ENCODE results near the gene YY1. TPM values are rescaled to one million over a fixed set of nuclear protein-coding genes. Genes with fewer than 3 reads are reported as not detected.

YY1 gene
- total and polyA plus RNA-seq, 2 experiments from 2014 or later, result 38.2 to 43.3 TPM

DNA sequence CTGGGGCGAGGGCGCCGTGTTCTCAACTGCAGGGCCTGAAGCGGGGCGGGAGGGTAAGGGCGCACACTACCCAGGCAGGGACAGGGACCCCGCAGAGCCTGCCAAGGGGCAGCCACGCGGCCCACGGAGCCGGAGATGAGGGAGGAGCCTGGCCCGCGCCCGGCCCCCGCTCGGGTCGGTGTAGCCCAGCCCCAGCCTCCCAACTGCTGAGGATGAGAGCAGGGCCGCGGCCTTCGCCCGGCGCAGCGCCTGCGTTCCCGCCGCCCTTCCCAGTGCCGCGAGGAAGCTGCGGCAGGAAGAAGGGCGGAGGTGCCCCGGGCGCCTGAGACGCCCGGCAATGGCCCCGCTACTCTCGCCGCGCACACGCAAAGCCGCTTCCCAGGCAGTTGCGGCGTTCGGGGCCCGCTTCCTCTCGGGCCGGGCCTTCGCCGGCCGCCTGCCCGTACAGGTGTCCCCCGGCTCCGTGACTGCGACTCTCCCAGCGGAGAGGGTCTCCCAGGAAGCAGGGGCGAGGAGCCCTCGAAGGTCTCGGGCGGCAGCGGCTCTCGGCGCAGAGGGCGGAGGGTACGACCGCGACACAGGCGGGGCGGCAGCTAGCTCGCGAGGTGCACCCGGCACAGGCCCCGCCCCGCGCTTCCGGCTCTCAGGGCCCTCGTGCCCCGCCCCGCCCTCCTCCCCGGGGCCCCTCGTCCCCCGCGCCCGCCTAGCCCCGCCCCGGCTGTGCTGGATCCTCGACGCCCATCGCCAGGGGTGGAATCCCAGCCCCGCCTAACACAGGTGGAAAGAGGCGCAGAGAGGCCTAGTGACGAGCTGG, 24.8 kb upstream of the YY1 start:
- Histone ChIP-seq H3K27me3 (replicated peaks; ENCODE audit: insufficient read depth) (no peaks in the 10 kb centered on the region), H3K27ac (peak overlapping the region; percentile 54), H3K9me3 (ENCODE audit: low read depth) (no peaks in the 10 kb centered on the region), H4K20me1 (ENCODE audit: insufficient read depth) (no peaks in the 10 kb centered on the region), H3K9ac (peak overlapping the region; percentile 95), H3K9me2 (ENCODE audit: insufficient read depth) (no peaks in the 10 kb centered on the region), H3K79me2 (ENCODE audit: insufficient read depth) (no peaks in the 10 kb centered on the region), H3K36me3 (ENCODE audit: low read depth) (no peaks in the 10 kb centered on the region), H2AFZ (peak overlapping the region; percentile 94), H3F3A (ENCODE audit: insufficient read depth) (no peaks in the 10 kb centered on the region), H3K4me1 (ENCODE audit: insufficient read depth) (0 out of 2 replicates have a peak, but pooled peaks cover 4% of the 10 kb centered on the region), H3K4me2 (ENCODE audit: unreplicated experiment) (peak overlapping the region; percentile 67), H3K4me3 (peak overlapping the region; percentile 88)
- peak; percentile 93 for DNase-seq
- 3 to 5% methylated on average over 56 to 58 of the region's 90 CpGs for whole genome bisulfite sequencing, 2 experiments (ENCODE audit: low coverage in 1 of 2, low lambda C conversion rate in 2 of 2, missing lambda C conversion rate in 2 of 2)
- TF ChIP-seq EZH2phosphoT487 (IDR thresholded peaks at IDR 0.05; ENCODE audit: insufficient read depth, low read depth) (no peak), EZH2 (IDR thresholded peaks at IDR 0.05; ENCODE audit: insufficient read depth, poor library complexity, severe bottlenecking) (no peak)
- in situ Hi-C loops (cut with MboI), result no loop called here

DNA sequence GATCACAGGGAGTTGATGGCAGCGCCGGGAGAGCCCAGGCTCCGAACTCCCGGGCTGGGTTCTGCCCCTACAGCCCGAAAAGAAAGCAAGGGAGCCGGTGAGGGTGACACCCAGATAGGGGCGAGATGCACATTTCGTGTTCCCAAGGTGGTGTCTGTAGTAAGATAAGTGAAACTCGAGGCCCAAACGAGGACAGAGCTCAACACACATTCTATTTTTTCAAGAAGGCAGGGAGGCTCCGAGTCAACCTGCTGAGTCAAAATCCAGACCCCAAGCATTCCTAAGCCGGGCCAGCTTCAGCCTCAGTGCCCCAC, 24.2 kb upstream of the YY1 start:
- 31 to 33% methylated on average over 12 of the region's 12 CpGs for WGBS, 2 experiments (ENCODE audit: low coverage in 1 of 2, low lambda C conversion rate in 2 of 2, missing lambda C conversion rate in 2 of 2)
- Histone ChIP-seq H3K9ac (peak overlapping the region; percentile 95), H3K27me3 (replicated peaks; ENCODE audit: insufficient read depth) (no peaks in the 10 kb centered on the region), H3K4me1 (ENCODE audit: insufficient read depth) (0 out of 2 replicates have a peak, but pooled peaks cover 4% of the 10 kb centered on the region), H3K79me2 (ENCODE audit: insufficient read depth) (no peaks in the 10 kb centered on the region), H3K9me2 (ENCODE audit: insufficient read depth) (no peaks in the 10 kb centered on the region), H3K36me3 (ENCODE audit: low read depth) (no peaks in the 10 kb centered on the region), H3K27ac (no peak overlapping the region), H3K9me3 (ENCODE audit: low read depth) (no peaks in the 10 kb centered on the region), H3F3A (ENCODE audit: insufficient read depth) (no peaks in the 10 kb centered on the region), H3K4me3 (peak overlapping the region; percentile 88), H4K20me1 (ENCODE audit: insufficient read depth) (no peaks in the 10 kb centered on the region), H2AFZ (peak overlapping the region; percentile 94), H3K4me2 (ENCODE audit: unreplicated experiment) (peak overlapping the region; percentile 67)
- in situ Hi-C loops (cut with MboI), result no loop called here
- no peak for TF ChIP-seq EZH2phosphoT487 (IDR thresholded peaks at IDR 0.05; ENCODE audit: insufficient read depth, low read depth)
- TF ChIP-seq EZH2 (IDR thresholded peaks at IDR 0.05; ENCODE audit: insufficient read depth, poor library complexity, severe bottlenecking), result no peak
- DNase-seq, result no peak

- no peak overlapping the region for H3K9ac ChIP-seq
- no peaks in the 10 kb centered on the region for H3K9me3 ChIP-seq (ENCODE audit: low read depth)
- H3K4me3 ChIP-seq, result no peak overlapping the region
- H3K4me1 ChIP-seq (ENCODE audit: insufficient read depth), result 0 out of 2 replicates have a peak, but pooled peaks cover 4% of the 10 kb centered on the region
- no peaks in the 10 kb centered on the region for H3K36me3 ChIP-seq (ENCODE audit: low read depth)
- no peak for DNase-seq
- H3F3A ChIP-seq (ENCODE audit: insufficient read depth), result no peaks in the 10 kb centered on the region
- no peaks in the 10 kb centered on the region for H3K27me3 ChIP-seq (replicated peaks; ENCODE audit: insufficient read depth)
- 0 out of 2 replicates have a peak overlapping the region, but pooled peaks have one; percentile 94 for H2AFZ ChIP-seq
- in situ Hi-C loops (cut with MboI), result no loop called here
- 89 to 94% methylated on average over 12 of the region's 12 CpGs for WGBS, 2 experiments (ENCODE audit: low coverage in 1 of 2, low lambda C conversion rate in 2 of 2, missing lambda C conversion rate in 2 of 2)
- H3K79me2 ChIP-seq (ENCODE audit: insufficient read depth), result 0 out of 2 replicates have a peak, but pooled peaks cover 2% of the 10 kb centered on the region
- TF ChIP-seq EZH2 (IDR thresholded peaks at IDR 0.05; ENCODE audit: insufficient read depth, poor library complexity, severe bottlenecking), result no peak
- TF ChIP-seq EZH2phosphoT487 (IDR thresholded peaks at IDR 0.05; ENCODE audit: insufficient read depth, low read depth), result no peak
- H3K9me2 ChIP-seq (ENCODE audit: insufficient read depth), result no peaks in the 10 kb centered on the region
- no peak overlapping the region for H3K4me2 ChIP-seq (ENCODE audit: unreplicated experiment)
- no peak overlapping the region for H3K27ac ChIP-seq
- H4K20me1 ChIP-seq (ENCODE audit: insufficient read depth), result no peaks in the 10 kb centered on the region
Observed at GRCh38 chr14:100215330-100215885, 23.5 kb upstream of the YY1 start.

GRCh38 chr14:100219126-100219785, 19.7 kb upstream of the YY1 start:
- DNase-seq, result peak; percentile 49
- 86% methylated on average over 4 of the region's 4 CpGs for WGBS, 2 experiments (ENCODE audit: low coverage in 1 of 2, low lambda C conversion rate in 2 of 2, missing lambda C conversion rate in 2 of 2)
- no peak for TF ChIP-seq EZH2phosphoT487 (IDR thresholded peaks at IDR 0.05; ENCODE audit: insufficient read depth, low read depth)

More at GRCh38 chr14:100219126-100219785, 19.7 kb upstream of the YY1 start:
- Histone ChIP-seq H2AFZ (no peak overlapping the region), H3K27ac (no peak overlapping the region), H3K4me3 (no peak overlapping the region), H4K20me1 (ENCODE audit: insufficient read depth) (no peaks in the 10 kb centered on the region), H3K9me3 (ENCODE audit: low read depth) (no peaks in the 10 kb centered on the region), H3K4me1 (ENCODE audit: insufficient read depth) (peaks cover 14% of the 10 kb centered on the region), H3K9me2 (ENCODE audit: insufficient read depth) (no peaks in the 10 kb centered on the region), H3K4me2 (ENCODE audit: unreplicated experiment) (no peak overlapping the region), H3K27me3 (replicated peaks; ENCODE audit: insufficient read depth) (no peaks in the 10 kb centered on the region), H3F3A (ENCODE audit: insufficient read depth) (no peaks in the 10 kb centered on the region), H3K9ac (no peak overlapping the region), H3K36me3 (ENCODE audit: low read depth) (no peaks in the 10 kb centered on the region), H3K79me2 (ENCODE audit: insufficient read depth) (peaks cover 29% of the 10 kb centered on the region)
- in situ Hi-C loops (cut with MboI), result no loop called here

All from GM23248 (cell line).